ENCODE measurements around the gene FBXL16. TPM values are rescaled to one million over a fixed set of nuclear protein-coding genes. Genes with fewer than 3 reads are reported as not detected.

Gene FBXL16
- total and polyA plus RNA-seq, 2 experiments from 2014 or later = 8.9 to 12.6 TPM

GRCh38 chr16:729768-730665, 24.4 kb upstream of the FBXL16 start:
- ATAC-seq = no peak
- TF ChIP-seq POLR2AphosphoS5 (IDR thresholded peaks at IDR 0.05; ENCODE audit: low read depth) = peak; percentile 16; the same call in 1 of the 2 replicates
- TF ChIP-seq EZH2 (IDR thresholded peaks at IDR 0.05; ENCODE audit: low read depth, unreplicated experiment) = no peak
- peaks cover 11% of the 10 kb centered on the region for H3K36me3 Mint-ChIP-seq (ENCODE audit: low read depth)
- Histone ChIP-seq H2AFZ (no peak overlapping the region), H3K79me2 (replicated peaks; ENCODE audit: insufficient read depth) (no peaks in the 10 kb centered on the region), H3F3A (replicated peaks; ENCODE audit: low read depth) (peaks cover 15% of the 10 kb centered on the region), H3K4me2 (no peak overlapping the region), H3K27ac (ENCODE audit: low read depth) (no peak overlapping the region), H3K9me2 (ENCODE audit: insufficient read depth) (no peaks in the 10 kb centered on the region), H3K4me1 (ENCODE audit: insufficient read depth) (no peaks in the 10 kb centered on the region), H4K20me1 (replicated peaks; ENCODE audit: insufficient read depth) (no peaks in the 10 kb centered on the region), H3K36me3 (ENCODE audit: insufficient read depth) (no peaks in the 10 kb centered on the region), H3K27me3 (ENCODE audit: insufficient read depth) (peaks cover 13% of the 10 kb centered on the region; the same call in 1 of the 2 replicates), H3K4me3 (no peak overlapping the region)
- H3K4me1 Mint-ChIP-seq = no peaks in the 10 kb centered on the region
- H3K27me3 Mint-ChIP-seq (ENCODE audit: insufficient read depth, low read depth, poor library complexity) = peaks cover 21% of the 10 kb centered on the region
- H3K27ac Mint-ChIP-seq = no peak overlapping the region
- H3K4me3 Mint-ChIP-seq = no peak overlapping the region; the same call in 2 of the 3 replicates
- no peaks in the 10 kb centered on the region for H3K9me3 Mint-ChIP-seq
- DNase-seq (ENCODE audit: low spot score) = no peak

DNA sequence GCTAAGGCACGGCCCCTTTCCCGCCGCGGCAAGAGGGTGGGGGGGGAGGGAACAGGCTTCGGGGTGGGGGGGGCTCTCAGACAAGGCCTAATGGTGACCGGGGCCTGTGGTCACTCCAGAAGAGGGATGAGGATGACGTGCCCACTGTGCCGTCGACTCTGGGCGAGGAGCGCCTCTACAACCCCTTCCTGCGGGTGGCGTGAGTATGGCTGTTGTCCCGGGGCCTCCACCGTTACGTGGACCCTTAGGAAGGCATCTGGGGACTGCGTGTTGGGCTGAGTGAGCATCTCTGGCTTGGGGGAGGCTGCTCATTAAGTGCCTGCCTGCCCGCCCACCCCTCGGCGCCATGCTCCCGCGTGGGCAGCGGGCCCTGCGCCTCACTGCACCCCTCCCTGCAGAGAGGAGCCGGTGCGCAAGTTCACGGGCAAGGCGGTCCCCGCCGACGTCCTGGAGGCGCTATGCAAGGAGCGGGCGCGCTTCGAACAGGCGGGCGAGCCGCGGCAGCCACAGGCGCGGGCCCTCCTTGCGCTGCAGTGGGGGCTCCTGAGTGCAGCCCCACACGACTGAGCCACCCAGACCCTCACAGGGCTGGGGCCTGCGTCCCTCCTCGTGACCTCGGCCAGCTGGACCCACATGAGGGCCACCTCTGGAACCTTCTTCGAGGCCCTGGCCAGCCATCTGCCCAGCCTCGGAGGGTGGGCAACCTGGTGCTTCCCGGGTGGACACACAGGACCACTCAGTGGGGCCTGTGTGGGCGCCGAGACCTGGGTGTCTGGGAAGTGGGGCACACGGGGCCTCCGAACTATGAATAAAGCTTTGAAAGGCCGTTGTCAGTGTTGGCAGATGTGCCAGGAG, 23.5 kb upstream of the FBXL16 start:
- H3K27ac ChIP-seq (ENCODE audit: low read depth) = no peak overlapping the region
- Mint-ChIP-seq H3K9me3 (no peaks in the 10 kb centered on the region), H3K27ac (no peak overlapping the region), H3K36me3 (ENCODE audit: low read depth) (peaks cover 11% of the 10 kb centered on the region; the same call in 2 of the 3 replicates), H3K4me1 (no peaks in the 10 kb centered on the region), H3K27me3 (ENCODE audit: insufficient read depth, low read depth, poor library complexity) (peaks cover 18% of the 10 kb centered on the region), H3K4me3 (peak overlapping the region; percentile 69; the same call in 2 of the 3 replicates)
- ATAC-seq (peak; percentile 7), DNase-seq (ENCODE audit: low spot score) (peak; percentile 52)
- peak overlapping the region; percentile 71 for H3K4me3 ChIP-seq
- H3F3A ChIP-seq (replicated peaks; ENCODE audit: low read depth) = peaks cover 15% of the 10 kb centered on the region
- H4K20me1 ChIP-seq (replicated peaks; ENCODE audit: insufficient read depth) = no peaks in the 10 kb centered on the region
- H3K9me2 ChIP-seq (ENCODE audit: insufficient read depth) = no peaks in the 10 kb centered on the region
- no peaks in the 10 kb centered on the region for H3K36me3 ChIP-seq (ENCODE audit: insufficient read depth)
- no peak overlapping the region for H2AFZ ChIP-seq
- H3K79me2 ChIP-seq (replicated peaks; ENCODE audit: insufficient read depth) = no peaks in the 10 kb centered on the region
- peaks cover 14% of the 10 kb centered on the region; the same call in 1 of the 2 replicates for H3K27me3 ChIP-seq (ENCODE audit: insufficient read depth)
- H3K4me2 ChIP-seq = peak overlapping the region; percentile 85
- no peak for TF ChIP-seq NANOG (IDR thresholded peaks at IDR 0.05; ENCODE audit: borderline replicate concordance)
- H3K4me1 ChIP-seq (ENCODE audit: insufficient read depth) = no peaks in the 10 kb centered on the region

DNA sequence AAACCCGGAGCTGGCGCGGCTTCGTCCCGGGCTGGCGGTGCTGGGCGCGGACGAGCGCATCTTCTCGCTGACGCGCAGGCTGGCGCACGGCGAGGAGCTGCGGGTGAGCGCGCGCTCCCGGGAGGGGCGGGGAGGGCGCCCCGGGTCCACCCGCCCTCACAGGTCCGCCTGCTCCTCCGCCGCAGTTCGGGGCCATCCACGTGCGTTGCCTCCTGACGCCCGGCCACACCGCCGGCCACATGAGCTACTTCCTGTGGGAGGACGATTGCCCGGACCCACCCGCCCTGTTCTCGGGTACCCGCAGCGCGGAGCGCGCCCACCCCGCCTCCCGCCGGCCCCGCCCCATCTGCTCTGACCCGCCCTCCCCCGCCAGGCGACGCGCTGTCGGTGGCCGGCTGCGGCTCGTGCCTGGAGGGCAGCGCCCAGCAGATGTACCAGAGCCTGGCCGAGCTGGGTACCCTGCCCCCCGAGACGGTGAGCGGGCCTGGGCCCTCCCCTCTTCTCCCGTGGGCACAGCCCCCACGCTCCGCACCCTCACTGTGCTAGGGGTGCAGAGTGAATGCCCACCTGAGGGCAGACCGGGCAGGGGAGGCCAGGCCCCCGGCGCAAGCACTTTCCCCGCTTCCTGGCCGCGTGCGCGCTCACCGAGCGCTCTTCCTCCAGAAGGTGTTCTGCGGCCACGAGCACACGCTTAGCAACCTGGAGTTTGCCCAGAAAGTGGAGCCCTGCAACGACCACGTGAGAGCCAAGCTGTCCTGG, 22.7 kb upstream of the FBXL16 start:
- Mint-ChIP-seq H3K9me3 (no peaks in the 10 kb centered on the region), H3K4me3 (peak overlapping the region; percentile 69; the same call in 2 of the 3 replicates), H3K36me3 (ENCODE audit: low read depth) (peaks cover 9% of the 10 kb centered on the region; the same call in 2 of the 3 replicates), H3K4me1 (no peaks in the 10 kb centered on the region), H3K27me3 (ENCODE audit: insufficient read depth, low read depth, poor library complexity) (peaks cover 23% of the 10 kb centered on the region), H3K27ac (no peak overlapping the region)
- H2AFZ ChIP-seq = no peak overlapping the region
- no peak overlapping the region for H3K27ac ChIP-seq (ENCODE audit: low read depth)
- H3K9me2 ChIP-seq (ENCODE audit: insufficient read depth) = no peaks in the 10 kb centered on the region
- H3K4me1 ChIP-seq (ENCODE audit: insufficient read depth) = no peaks in the 10 kb centered on the region
- DNase-seq (ENCODE audit: low spot score) = peak; percentile 80
- peak; percentile 39 for ATAC-seq
- H3K27me3 ChIP-seq (ENCODE audit: insufficient read depth) = peaks cover 14% of the 10 kb centered on the region; the same call in 1 of the 2 replicates
- peak overlapping the region; percentile 71 for H3K4me3 ChIP-seq
- H3F3A ChIP-seq (replicated peaks; ENCODE audit: low read depth) = peaks cover 12% of the 10 kb centered on the region
- H3K36me3 ChIP-seq (ENCODE audit: insufficient read depth) = no peaks in the 10 kb centered on the region
- H3K79me2 ChIP-seq (replicated peaks; ENCODE audit: insufficient read depth) = no peaks in the 10 kb centered on the region
- peak overlapping the region; percentile 85 for H3K4me2 ChIP-seq
- H4K20me1 ChIP-seq (replicated peaks; ENCODE audit: insufficient read depth) = no peaks in the 10 kb centered on the region
- TF ChIP-seq, protein P1, sequence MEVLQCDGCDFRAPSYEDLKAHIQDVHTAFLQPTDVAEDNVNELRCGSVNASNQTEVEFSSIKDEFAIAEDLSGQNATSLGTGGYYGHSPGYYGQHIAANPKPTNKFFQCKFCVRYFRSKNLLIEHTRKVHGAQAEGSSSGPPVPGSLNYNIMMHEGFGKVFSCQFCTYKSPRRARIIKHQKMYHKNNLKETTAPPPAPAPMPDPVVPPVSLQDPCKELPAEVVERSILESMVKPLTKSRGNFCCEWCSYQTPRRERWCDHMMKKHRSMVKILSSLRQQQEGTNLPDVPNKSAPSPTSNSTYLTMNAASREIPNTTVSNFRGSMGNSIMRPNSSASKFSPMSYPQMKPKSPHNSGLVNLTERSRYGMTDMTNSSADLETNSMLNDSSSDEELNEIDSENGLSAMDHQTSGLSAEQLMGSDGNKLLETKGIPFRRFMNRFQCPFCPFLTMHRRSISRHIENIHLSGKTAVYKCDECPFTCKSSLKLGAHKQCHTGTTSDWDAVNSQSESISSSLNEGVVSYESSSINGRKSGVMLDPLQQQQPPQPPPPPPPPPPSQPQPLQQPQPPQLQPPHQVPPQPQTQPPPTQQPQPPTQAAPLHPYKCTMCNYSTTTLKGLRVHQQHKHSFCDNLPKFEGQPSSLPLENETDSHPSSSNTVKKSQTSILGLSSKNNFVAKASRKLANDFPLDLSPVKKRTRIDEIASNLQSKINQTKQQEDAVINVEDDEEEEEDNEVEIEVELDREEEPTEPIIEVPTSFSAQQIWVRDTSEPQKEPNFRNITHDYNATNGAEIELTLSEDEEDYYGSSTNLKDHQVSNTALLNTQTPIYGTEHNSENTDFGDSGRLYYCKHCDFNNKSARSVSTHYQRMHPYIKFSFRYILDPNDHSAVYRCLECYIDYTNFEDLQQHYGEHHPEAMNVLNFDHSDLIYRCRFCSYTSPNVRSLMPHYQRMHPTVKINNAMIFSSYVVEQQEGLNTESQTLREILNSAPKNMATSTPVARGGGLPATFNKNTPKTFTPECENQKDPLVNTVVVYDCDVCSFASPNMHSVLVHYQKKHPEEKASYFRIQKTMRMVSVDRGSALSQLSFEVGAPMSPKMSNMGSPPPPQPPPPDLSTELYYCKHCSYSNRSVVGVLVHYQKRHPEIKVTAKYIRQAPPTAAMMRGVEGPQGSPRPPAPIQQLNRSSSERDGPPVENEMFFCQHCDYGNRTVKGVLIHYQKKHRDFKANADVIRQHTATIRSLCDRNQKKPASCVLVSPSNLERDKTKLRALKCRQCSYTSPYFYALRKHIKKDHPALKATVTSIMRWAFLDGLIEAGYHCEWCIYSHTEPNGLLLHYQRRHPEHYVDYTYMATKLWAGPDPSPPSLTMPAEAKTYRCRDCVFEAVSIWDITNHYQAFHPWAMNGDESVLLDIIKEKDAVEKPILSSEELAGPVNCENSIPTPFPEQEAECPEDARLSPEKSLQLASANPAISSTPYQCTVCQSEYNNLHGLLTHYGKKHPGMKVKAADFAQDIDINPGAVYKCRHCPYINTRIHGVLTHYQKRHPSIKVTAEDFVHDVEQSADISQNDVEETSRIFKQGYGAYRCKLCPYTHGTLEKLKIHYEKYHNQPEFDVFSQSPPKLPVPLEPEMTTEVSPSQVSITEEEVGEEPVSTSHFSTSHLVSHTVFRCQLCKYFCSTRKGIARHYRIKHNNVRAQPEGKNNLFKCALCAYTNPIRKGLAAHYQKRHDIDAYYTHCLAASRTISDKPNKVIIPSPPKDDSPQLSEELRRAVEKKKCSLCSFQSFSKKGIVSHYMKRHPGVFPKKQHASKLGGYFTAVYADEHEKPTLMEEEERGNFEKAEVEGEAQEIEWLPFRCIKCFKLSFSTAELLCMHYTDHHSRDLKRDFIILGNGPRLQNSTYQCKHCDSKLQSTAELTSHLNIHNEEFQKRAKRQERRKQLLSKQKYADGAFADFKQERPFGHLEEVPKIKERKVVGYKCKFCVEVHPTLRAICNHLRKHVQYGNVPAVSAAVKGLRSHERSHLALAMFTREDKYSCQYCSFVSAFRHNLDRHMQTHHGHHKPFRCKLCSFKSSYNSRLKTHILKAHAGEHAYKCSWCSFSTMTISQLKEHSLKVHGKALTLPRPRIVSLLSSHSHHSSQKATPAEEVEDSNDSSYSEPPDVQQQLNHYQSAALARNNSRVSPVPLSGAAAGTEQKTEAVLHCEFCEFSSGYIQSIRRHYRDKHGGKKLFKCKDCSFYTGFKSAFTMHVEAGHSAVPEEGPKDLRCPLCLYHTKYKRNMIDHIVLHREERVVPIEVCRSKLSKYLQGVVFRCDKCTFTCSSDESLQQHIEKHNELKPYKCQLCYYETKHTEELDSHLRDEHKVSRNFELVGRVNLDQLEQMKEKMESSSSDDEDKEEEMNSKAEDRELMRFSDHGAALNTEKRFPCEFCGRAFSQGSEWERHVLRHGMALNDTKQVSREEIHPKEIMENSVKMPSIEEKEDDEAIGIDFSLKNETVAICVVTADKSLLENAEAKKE (CRISPR knock-in tag; IDR thresholded peaks at IDR 0.05) = no peak
- TF ChIP-seq JUNB (IDR thresholded peaks at IDR 0.05; ENCODE audit: unreplicated experiment) = no peak

Measured in GM23338 (cell line).